Measurements from ENCODE around the gene HDAC11. TPM values are rescaled to one million over a fixed set of nuclear protein-coding genes. Genes with fewer than 3 reads are reported as not detected.

HDAC11 gene
- total and polyA plus RNA-seq, 4 donors, result 2.5 to 9.0 (median 3.2) TPM

DNA sequence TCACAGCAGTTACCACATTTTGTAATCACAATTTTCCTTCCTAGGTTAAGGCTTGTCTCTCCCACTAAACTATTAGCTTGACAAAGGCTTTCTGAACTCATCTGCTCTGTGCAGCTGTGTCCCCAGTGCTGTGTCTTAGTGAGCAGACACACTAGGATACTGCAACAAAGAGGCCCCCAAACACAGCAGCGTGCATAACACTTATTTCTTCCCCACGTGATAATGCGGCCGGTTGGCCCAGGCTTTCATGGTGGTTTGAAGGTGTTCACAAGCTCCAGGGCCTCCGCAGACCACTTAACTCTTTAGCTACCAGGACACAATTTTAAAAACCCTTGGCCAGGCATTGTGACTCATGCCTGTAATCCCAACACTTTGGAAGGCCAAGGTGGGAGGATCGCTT, 2.2 kb upstream of the HDAC11 start:
- Histone ChIP-seq H3K4me3 (ENCODE audit: low read depth in 1 of 3, low read length in 3 of 3) (no peak overlapping the region), H3K27me3 (ENCODE audit: control insufficient read depth in 4 of 4, insufficient read depth in 4 of 4, low read length in 3 of 4) (no peaks in the 10 kb centered on the region), H3K9me3 (ENCODE audit: control insufficient read depth in 4 of 4, low read length in 3 of 4) (no peaks in the 10 kb centered on the region), H3K9ac (ENCODE audit: low read depth in 1 of 2, low read length in 2 of 2) (no peak overlapping the region), H3K27ac (ENCODE audit: low read depth in 1 of 2, low read length in 2 of 2) (no peak overlapping the region), H3K36me3 (ENCODE audit: control insufficient read depth in 4 of 4, insufficient read depth in 3 of 4, low read depth in 1 of 4, low read length in 3 of 4) (no peaks in the 10 kb centered on the region), H3K4me1 (ENCODE audit: control insufficient read depth in 4 of 4, insufficient read depth in 4 of 4, low read length in 3 of 4) (peaks cover 0 to 9% (median 6%) of the 10 kb centered on the region in 4 donors)
- TF ChIP-seq, protein P1, sequence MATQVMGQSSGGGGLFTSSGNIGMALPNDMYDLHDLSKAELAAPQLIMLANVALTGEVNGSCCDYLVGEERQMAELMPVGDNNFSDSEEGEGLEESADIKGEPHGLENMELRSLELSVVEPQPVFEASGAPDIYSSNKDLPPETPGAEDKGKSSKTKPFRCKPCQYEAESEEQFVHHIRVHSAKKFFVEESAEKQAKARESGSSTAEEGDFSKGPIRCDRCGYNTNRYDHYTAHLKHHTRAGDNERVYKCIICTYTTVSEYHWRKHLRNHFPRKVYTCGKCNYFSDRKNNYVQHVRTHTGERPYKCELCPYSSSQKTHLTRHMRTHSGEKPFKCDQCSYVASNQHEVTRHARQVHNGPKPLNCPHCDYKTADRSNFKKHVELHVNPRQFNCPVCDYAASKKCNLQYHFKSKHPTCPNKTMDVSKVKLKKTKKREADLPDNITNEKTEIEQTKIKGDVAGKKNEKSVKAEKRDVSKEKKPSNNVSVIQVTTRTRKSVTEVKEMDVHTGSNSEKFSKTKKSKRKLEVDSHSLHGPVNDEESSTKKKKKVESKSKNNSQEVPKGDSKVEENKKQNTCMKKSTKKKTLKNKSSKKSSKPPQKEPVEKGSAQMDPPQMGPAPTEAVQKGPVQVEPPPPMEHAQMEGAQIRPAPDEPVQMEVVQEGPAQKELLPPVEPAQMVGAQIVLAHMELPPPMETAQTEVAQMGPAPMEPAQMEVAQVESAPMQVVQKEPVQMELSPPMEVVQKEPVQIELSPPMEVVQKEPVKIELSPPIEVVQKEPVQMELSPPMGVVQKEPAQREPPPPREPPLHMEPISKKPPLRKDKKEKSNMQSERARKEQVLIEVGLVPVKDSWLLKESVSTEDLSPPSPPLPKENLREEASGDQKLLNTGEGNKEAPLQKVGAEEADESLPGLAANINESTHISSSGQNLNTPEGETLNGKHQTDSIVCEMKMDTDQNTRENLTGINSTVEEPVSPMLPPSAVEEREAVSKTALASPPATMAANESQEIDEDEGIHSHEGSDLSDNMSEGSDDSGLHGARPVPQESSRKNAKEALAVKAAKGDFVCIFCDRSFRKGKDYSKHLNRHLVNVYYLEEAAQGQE (IDR thresholded peaks at IDR 0.05), result no peak
- TF ChIP-seq EGR1 (IDR thresholded peaks at IDR 0.05; ENCODE audit: low read depth in 2 of 2) (no peak), NR2F2 (IDR thresholded peaks at IDR 0.05) (no peak), RAD21 (IDR thresholded peaks at IDR 0.05) (no peak), JUND (IDR thresholded peaks at IDR 0.05) (no peak), GABPA (IDR thresholded peaks at IDR 0.05 in 1 of 2, conservative IDR thresholded peaks at IDR 0.05 in 1 of 2) (no peak), TAF1 (conservative IDR thresholded peaks at IDR 0.05) (no peak), HNF4A (conservative IDR thresholded peaks at IDR 0.05) (no peak), HNF4G (IDR thresholded peaks at IDR 0.05) (no peak), FOXA1 (IDR thresholded peaks at IDR 0.05) (no peak), SP1 (IDR thresholded peaks at IDR 0.05) (no peak), RXRA (IDR thresholded peaks at IDR 0.05) (no peak), FOXA2 (IDR thresholded peaks at IDR 0.05) (no peak), YY1 (IDR thresholded peaks at IDR 0.05) (no peak)
- TF ChIP-seq, protein P2, sequence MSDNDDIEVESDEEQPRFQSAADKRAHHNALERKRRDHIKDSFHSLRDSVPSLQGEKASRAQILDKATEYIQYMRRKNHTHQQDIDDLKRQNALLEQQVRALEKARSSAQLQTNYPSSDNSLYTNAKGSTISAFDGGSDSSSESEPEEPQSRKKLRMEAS (IDR thresholded peaks at IDR 0.05), result no peak
- TF ChIP-seq, protein P3, sequence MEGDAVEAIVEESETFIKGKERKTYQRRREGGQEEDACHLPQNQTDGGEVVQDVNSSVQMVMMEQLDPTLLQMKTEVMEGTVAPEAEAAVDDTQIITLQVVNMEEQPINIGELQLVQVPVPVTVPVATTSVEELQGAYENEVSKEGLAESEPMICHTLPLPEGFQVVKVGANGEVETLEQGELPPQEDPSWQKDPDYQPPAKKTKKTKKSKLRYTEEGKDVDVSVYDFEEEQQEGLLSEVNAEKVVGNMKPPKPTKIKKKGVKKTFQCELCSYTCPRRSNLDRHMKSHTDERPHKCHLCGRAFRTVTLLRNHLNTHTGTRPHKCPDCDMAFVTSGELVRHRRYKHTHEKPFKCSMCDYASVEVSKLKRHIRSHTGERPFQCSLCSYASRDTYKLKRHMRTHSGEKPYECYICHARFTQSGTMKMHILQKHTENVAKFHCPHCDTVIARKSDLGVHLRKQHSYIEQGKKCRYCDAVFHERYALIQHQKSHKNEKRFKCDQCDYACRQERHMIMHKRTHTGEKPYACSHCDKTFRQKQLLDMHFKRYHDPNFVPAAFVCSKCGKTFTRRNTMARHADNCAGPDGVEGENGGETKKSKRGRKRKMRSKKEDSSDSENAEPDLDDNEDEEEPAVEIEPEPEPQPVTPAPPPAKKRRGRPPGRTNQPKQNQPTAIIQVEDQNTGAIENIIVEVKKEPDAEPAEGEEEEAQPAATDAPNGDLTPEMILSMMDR (IDR thresholded peaks at IDR 0.05; ENCODE audit: low read depth, low read length, missing input control), result no peak
- TF ChIP-seq, protein P4, sequence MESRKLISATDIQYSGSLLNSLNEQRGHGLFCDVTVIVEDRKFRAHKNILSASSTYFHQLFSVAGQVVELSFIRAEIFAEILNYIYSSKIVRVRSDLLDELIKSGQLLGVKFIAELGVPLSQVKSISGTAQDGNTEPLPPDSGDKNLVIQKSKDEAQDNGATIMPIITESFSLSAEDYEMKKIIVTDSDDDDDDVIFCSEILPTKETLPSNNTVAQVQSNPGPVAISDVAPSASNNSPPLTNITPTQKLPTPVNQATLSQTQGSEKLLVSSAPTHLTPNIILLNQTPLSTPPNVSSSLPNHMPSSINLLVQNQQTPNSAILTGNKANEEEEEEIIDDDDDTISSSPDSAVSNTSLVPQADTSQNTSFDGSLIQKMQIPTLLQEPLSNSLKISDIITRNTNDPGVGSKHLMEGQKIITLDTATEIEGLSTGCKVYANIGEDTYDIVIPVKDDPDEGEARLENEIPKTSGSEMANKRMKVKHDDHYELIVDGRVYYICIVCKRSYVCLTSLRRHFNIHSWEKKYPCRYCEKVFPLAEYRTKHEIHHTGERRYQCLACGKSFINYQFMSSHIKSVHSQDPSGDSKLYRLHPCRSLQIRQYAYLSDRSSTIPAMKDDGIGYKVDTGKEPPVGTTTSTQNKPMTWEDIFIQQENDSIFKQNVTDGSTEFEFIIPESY (IDR thresholded peaks at IDR 0.05), result no peak
- TF ChIP-seq, protein P5, sequence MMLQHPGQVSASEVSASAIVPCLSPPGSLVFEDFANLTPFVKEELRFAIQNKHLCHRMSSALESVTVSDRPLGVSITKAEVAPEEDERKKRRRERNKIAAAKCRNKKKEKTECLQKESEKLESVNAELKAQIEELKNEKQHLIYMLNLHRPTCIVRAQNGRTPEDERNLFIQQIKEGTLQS (IDR thresholded peaks at IDR 0.05), result no peak
- 94% methylated on average over 6 of the region's 6 CpGs for WGBS
- no peak for DNase-seq (ENCODE audit: low spot score)
